BE2C (cell line): ENCODE measurements around the gene PLLP.

Experiments used
- DNase-seq: peaks from one replicate; pipeline ENCODE4 v3.0.0-alpha.2; 2020
- H3K27me3 ChIP-seq: fragments of 250-450 bp; sonication (Bioruptor Pico); 2 replicates; pipeline ENCODE4 v1.5.1; 2020; ENCODE audit warnings: mild to moderate bottlenecking
- H3K36me3 ChIP-seq: fragments of 250-450 bp; sonication (Bioruptor Pico); 2 replicates; pipeline ENCODE4 v1.5.1; 2020; ENCODE audit warnings: mild to moderate bottlenecking
- H3K4me1 ChIP-seq: fragments of 250-450 bp; sonication (Bioruptor Pico); 2 replicates; pipeline ENCODE4 v1.5.1; 2020
- H3K4me3 ChIP-seq: 2 replicates; pipeline ENCODE4 v1.5.1; 2011; ENCODE audit warnings: low read depth, low read length
- H3K9me3 ChIP-seq: fragments of 250-450 bp; sonication (Bioruptor Pico); 2 replicates; pipeline ENCODE4 v1.5.1; 2020
- CTCF ChIP-seq: IDR thresholded peaks from 2 replicates; pipeline ENCODE4 v1.5.1; 2012; ENCODE audit warnings: mild to moderate bottlenecking, low read depth, low read length

The PLLP gene

DNA sequence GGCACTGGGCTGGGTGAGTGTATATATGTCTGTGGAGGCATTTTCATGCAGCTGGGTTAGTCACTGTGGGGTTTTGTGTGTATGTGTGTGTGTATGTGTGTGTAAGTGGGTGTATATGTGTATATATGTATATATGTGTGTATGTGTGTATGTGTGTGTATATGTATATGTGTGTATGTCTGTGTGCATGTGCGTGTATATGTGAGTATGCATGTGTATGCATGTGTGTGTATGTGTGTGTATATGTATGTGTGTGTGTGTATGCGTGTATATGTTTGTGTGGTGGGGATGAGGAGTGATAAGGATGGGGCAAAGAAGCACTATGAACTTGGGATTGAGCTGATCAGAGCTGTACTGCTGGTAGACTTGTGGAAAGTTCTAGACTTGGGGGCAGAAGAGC lies 29.0 kb upstream of the PLLP start:
- no peaks in the 10 kb centered on the region for H3K4me1 ChIP-seq
- no peak for TF ChIP-seq CTCF
- no peak overlapping the region for H3K4me3 ChIP-seq
- DNase-seq = no peak
- no peaks in the 10 kb centered on the region for H3K27me3 ChIP-seq
- H3K9me3 ChIP-seq = no peaks in the 10 kb centered on the region
- H3K36me3 ChIP-seq = no peaks in the 10 kb centered on the region

GRCh38 chr16:57310801-57311200 lies 26.3 kb upstream of the PLLP start:
- TF ChIP-seq CTCF = no peak

DNA sequence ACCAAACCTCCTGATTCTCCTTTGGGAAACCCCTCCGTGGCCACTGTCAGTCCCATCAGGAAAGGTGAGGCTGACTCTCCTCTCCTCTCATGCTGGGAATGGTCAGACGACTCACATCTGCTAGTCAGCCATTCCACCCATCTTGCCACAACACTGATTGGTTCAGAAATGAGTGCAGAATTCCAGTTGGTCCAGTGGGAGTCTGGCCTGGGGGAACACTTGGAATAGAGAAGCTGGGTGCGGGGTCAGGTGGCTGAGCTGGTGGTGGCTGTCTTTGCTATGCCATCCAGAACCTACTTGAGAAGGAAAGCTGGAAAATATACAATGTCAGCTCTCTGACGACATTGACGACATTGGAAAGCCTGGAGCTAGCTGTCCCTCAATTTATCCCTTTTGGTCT lies 23.6 kb upstream of the PLLP start:
- Histone ChIP-seq H3K4me1 (no peaks in the 10 kb centered on the region), H3K27me3 (no peaks in the 10 kb centered on the region), H3K4me3 (no peak overlapping the region), H3K36me3 (no peaks in the 10 kb centered on the region), H3K9me3 (no peaks in the 10 kb centered on the region)
- no peak for TF ChIP-seq CTCF
- no peak for DNase-seq

More at GRCh38 chr16:57310801-57311200, 26.3 kb upstream of the PLLP start:
- no peaks in the 10 kb centered on the region for H3K36me3 ChIP-seq
- no peak for DNase-seq
- H3K9me3 ChIP-seq = no peaks in the 10 kb centered on the region
- no peak overlapping the region for H3K4me3 ChIP-seq
- no peaks in the 10 kb centered on the region for H3K4me1 ChIP-seq
- no peaks in the 10 kb centered on the region for H3K27me3 ChIP-seq

DNA sequence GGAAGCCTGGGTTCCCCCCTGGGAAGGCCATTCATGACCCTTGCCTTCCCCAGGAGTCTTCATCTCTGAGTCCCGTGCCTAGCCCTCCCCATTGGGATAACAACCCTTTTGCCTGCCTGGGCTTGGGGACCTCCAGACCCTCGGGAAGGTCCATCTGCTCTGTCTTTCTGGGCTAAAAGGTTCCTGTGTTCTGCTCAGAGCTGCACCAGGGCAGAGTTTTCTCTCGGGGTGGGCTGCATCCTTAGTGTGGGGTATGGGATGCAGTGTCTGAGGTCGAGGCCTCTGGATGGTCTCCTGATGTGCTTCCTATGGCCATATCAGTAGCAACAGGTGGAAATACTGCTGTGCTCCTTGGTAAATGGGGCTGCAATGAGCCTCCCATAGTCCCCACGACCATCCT lies 22.9 kb upstream of the PLLP start:
- H3K27me3 ChIP-seq = no peaks in the 10 kb centered on the region
- no peaks in the 10 kb centered on the region for H3K4me1 ChIP-seq
- H3K4me3 ChIP-seq = no peak overlapping the region

GRCh38 chr16:57306676-57307341 lies 22.3 kb upstream of the PLLP start:
- no peak for DNase-seq
- no peak overlapping the region for H3K4me3 ChIP-seq
- no peaks in the 10 kb centered on the region for H3K9me3 ChIP-seq
- no peaks in the 10 kb centered on the region for H3K36me3 ChIP-seq
- H3K4me1 ChIP-seq = no peaks in the 10 kb centered on the region
- TF ChIP-seq CTCF = no peak
- no peaks in the 10 kb centered on the region for H3K27me3 ChIP-seq

More for the DNA sequence above, 22.9 kb upstream of the PLLP start:
- no peaks in the 10 kb centered on the region for H3K36me3 ChIP-seq
- no peak for TF ChIP-seq CTCF
- DNase-seq = no peak
- H3K9me3 ChIP-seq = no peaks in the 10 kb centered on the region

DNA sequence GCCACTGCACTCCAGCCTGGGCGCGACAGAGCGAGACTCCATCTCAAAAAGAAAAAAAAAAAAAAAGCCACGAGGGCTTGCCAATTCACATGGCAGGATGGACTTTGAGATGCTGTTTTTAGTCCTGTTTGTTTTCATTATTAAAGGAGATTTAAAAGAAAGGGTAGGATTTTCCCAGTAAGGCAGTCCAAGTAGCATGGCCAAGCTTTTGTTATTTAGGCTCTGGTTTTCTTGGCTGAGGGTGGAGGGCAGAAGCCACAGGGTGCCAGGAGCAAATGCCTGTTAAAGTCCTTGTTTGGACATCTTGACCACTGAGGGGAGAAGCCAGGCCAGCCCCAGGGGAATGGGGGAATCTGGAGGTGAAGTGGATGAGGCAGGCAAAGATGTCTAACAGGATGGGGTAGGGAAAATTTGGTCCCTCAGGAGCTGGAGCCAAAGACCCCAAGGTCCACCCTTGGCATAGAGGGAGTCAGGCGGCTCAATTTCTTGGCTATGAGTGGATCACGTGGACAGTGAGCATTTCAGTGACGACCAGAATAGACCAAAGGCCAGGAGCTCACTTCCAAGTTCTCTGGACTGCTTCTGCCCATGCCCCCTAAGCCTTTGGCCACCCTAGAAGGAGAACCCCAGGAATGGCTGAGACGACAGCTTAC lies 20.8 kb upstream of the PLLP start:
- TF ChIP-seq CTCF = no peak
- no peaks in the 10 kb centered on the region for H3K4me1 ChIP-seq
- no peaks in the 10 kb centered on the region for H3K9me3 ChIP-seq
- H3K27me3 ChIP-seq = no peaks in the 10 kb centered on the region
- no peaks in the 10 kb centered on the region for H3K36me3 ChIP-seq
- no peak overlapping the region for H3K4me3 ChIP-seq
- DNase-seq = no peak
